Activated CD4-positive, alpha-beta T cell treated with anti-CD3 and anti-CD28 coated beads, Interleukin-2, amount 50 U/mL, for 48 hours (primary cell): ENCODE results near the gene SMIM13.
A peak's percentile ranks its signal among the peaks of the same experiment; 100 is the strongest.

Source experiments
- DNase-seq, 2 experiments: peaks; one replicate each; pipeline ENCODE4 v3.0.0-alpha.2; 2020

SMIM13 gene

GRCh38 chr6:11161031-11161956 is 67.7 kb downstream of the SMIM13 start:
- no peak for DNase-seq

- no peak for DNase-seq
Measured at GRCh38 chr6:11162262-11162661, 68.6 kb downstream of the SMIM13 start.

- DNase-seq, result no peak
Measured at GRCh38 chr6:11163932-11164331, 70.3 kb downstream of the SMIM13 start.

- DNase-seq, result no peak
Measured at GRCh38 chr6:11164717-11165646, 71.3 kb downstream of the SMIM13 start.

- DNase-seq, result no peak
Measured at GRCh38 chr6:11166948-11167347, 73.3 kb downstream of the SMIM13 start.

- DNase-seq, result no peak
Measured at GRCh38 chr6:11168091-11168635, 74.5 kb downstream of the SMIM13 start.

- no peak for DNase-seq
Measured at GRCh38 chr6:11171952-11172351, 78.3 kb downstream of the SMIM13 start.

GRCh38 chr6:11172501-11173327 is 79.1 kb downstream of the SMIM13 start:
- DNase-seq, result peak; percentile 80 to 85

- DNase-seq, result no peak
Measured at GRCh38 chr6:11174242-11174611, 80.6 kb downstream of the SMIM13 start.

- no peak for DNase-seq
Measured at GRCh38 chr6:11177271-11177670, 83.6 kb downstream of the SMIM13 start.

GRCh38 chr6:11179088-11179418 is 85.4 kb downstream of the SMIM13 start:
- DNase-seq, result no peak

GRCh38 chr6:11179419-11180202 is 86.0 kb downstream of the SMIM13 start:
- DNase-seq, result no peak

GRCh38 chr6:11181478-11182136 is 88.0 kb downstream of the SMIM13 start:
- no peak for DNase-seq

- no peak for DNase-seq
Measured at GRCh38 chr6:11183761-11184362, 90.2 kb downstream of the SMIM13 start.

GRCh38 chr6:11185204-11185842 is 91.7 kb downstream of the SMIM13 start:
- DNase-seq, result no peak

- DNase-seq, result no peak
Measured at GRCh38 chr6:11187301-11187700, 93.7 kb downstream of the SMIM13 start.
